ENCODE measurements around the gene LRBA. TPM values are rescaled to one million over a fixed set of nuclear protein-coding genes. Genes with fewer than 3 reads are reported as not detected.

LRBA gene
- total and polyA plus RNA-seq, 2 of the 4 experiments (the other 2 are of a cell fraction), result 10.2 to 51.6 TPM

GRCh38 chr4:150329373-150329772 lies 685.7 kb downstream of the LRBA start:
- Histone ChIP-seq H3K79me1 (ENCODE audit: low read depth in 1 of 2, low read length in 2 of 2) (no peaks in the 10 kb centered on the region), H3K18ac (ENCODE audit: low read depth, low read length) (no peak overlapping the region), H3K4me3 (ENCODE audit: insufficient read depth, low read depth, low read length) (no peak overlapping the region), H3K4ac (ENCODE audit: low read depth, low read length) (no peak overlapping the region), H4K91ac (ENCODE audit: insufficient read depth, low read depth, low read length) (no peak overlapping the region), H3K9me1 (ENCODE audit: insufficient read depth, low read length) (no peaks in the 10 kb centered on the region), H4K5ac (ENCODE audit: low read depth, low read length) (no peak overlapping the region), H3K9me3 (ENCODE audit: control insufficient read depth, insufficient read depth, low read length) (no peaks in the 10 kb centered on the region), H3K23ac (ENCODE audit: low read depth, low read length) (no peak overlapping the region), H2BK120ac (ENCODE audit: low read depth, low read length) (no peak overlapping the region), H2AFZ (replicated peaks; ENCODE audit: low read length, poor library complexity) (no peak overlapping the region), H3K56ac (ENCODE audit: extremely low read depth, insufficient read depth, low read length) (no peak overlapping the region), H3K27ac (ENCODE audit: insufficient read depth, low read length) (no peak overlapping the region), H4K8ac (ENCODE audit: low read depth in 2 of 2, low read length in 2 of 2) (no peak overlapping the region), H2AK5ac (ENCODE audit: low read depth, low read length) (no peak overlapping the region), H4K20me1 (ENCODE audit: insufficient read depth, low read length) (no peaks in the 10 kb centered on the region), H2BK20ac (ENCODE audit: low read depth, low read length) (no peak overlapping the region), H2AK9ac (replicated peaks; ENCODE audit: low read depth, low read length, poor library complexity) (no peak overlapping the region), H2BK5ac (ENCODE audit: low read depth, low read length, poor library complexity, severe bottlenecking) (no peak overlapping the region), H2BK15ac (ENCODE audit: low read depth, low read length) (no peak overlapping the region), H3K27me3 (ENCODE audit: control insufficient read depth, insufficient read depth, low read length) (no peaks in the 10 kb centered on the region), H3K14ac (replicated peaks; ENCODE audit: low read depth, low read length) (no peak overlapping the region), H3K36me3 (ENCODE audit: control insufficient read depth, insufficient read depth, low read length) (peaks cover 1% of the 10 kb centered on the region; the same call in 1 of the 2 replicates), H3K9ac (ENCODE audit: low read depth, low read length) (no peak overlapping the region), H3K4me1 (ENCODE audit: control insufficient read depth, insufficient read depth, low read length) (no peaks in the 10 kb centered on the region), H3K4me2 (ENCODE audit: low read depth, low read length) (no peak overlapping the region)
- POLR2A ChIA-PET (ENCODE audit: unreplicated experiment), result no interaction called here
- in situ Hi-C loops (cut with MboI; ENCODE audit: low sequenced_read_pairs), result no loop called here
- TF ChIP-seq NFE2L2 (IDR thresholded peaks at IDR 0.05; ENCODE audit: low read depth, low read length) (no peak), USF2 (IDR thresholded peaks at IDR 0.05; ENCODE audit: low read depth, low read length) (no peak), SMC3 (IDR thresholded peaks at IDR 0.05; ENCODE audit: low read depth, low read length) (no peak), CEBPB (IDR thresholded peaks at IDR 0.05; ENCODE audit: low read depth, low read length) (no peak), CHD1 (IDR thresholded peaks at IDR 0.05; ENCODE audit: low read depth, low read length) (no peak), RAD21 (IDR thresholded peaks at IDR 0.05; ENCODE audit: low read length) (no peak), BHLHE40 (IDR thresholded peaks at IDR 0.05; ENCODE audit: low read depth, low read length) (no peak), RFX5 (IDR thresholded peaks at IDR 0.05; ENCODE audit: low read depth, low read length) (no peak), POLR2A (IDR thresholded peaks at IDR 0.05; ENCODE audit: low read depth, low read length) (no peak), ELK1 (IDR thresholded peaks at IDR 0.05; ENCODE audit: borderline replicate concordance, low read depth, low read length) (no peak), MAFK (IDR thresholded peaks at IDR 0.05; ENCODE audit: low read depth, low read length) (no peak), FOS (IDR thresholded peaks at IDR 0.05; ENCODE audit: low read depth, low read length) (no peak), MXI1 (IDR thresholded peaks at IDR 0.05; ENCODE audit: borderline replicate concordance, low read depth, low read length) (no peak), RCOR1 (IDR thresholded peaks at IDR 0.05; ENCODE audit: insufficient replicate concordance, low read length) (no peak), MAZ (IDR thresholded peaks at IDR 0.05; ENCODE audit: borderline replicate concordance, low read depth, low read length) (no peak), CTCF (conservative IDR thresholded peaks at IDR 0.05; ENCODE audit: low read depth, low read length) (no peak)
- intact Hi-C loops (cut with micrococcal nuclease), result no loop called here
- ATAC-seq (ENCODE audit: low read depth), result no peak
- dilution Hi-C loops (cut with HindIII; ENCODE audit: low sequenced_read_pairs, unreplicated experiment), result no loop called here
- CTCF ChIA-PET, result interaction anchor here (0.6 to 1.2 kb wide), 2 partner anchors 22 to 251 kb away, joined by 3 read pairs; no protein-coding TSS in a partner anchor
- no peak for DNase-seq
- BruUV-seq (replicated peaks), result no TSS peak
